ENCODE results near the gene FAM98C. TPM values are rescaled to one million over a fixed set of nuclear protein-coding genes. Genes with fewer than 3 reads are reported as not detected.

Gene FAM98C
- total RNA-seq: 9.0 and 10.1 TPM in 2 replicates

DNA sequence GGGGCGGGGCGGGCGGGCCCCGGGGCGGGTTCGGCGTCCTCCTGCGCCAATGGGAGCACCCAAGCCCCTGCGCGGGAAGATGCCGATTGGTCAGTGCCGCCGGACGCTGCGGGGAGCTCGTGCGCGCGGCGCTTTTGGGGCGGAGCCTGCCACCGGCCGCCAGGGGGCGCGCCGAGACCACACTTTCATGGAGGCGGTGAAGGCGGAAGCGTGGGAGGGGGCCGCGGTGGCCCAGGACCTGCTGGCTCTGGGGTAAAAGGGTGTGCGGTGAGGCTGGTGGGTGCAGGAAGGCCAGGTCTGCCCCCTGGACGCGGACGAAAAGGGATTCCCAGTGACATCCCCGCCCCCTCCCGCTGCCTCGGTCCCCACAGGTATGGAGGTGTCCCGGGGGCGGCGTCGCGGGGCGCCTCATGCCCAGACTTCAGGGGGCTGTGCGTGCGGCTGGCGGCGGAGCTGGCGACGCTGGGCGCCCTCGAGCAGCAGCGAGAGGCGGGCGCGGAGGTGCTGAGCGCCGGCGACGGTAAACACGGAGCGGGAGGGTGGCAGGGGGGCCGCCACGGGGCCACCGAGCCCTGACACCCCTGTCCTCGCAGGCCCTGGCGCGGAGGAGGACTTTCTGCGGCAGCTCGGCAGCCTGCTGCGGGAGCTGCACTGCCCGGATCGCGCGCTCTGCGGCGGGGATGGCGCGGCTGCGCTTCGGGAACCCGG lies at the start of gene FAM98C:
Gene FAM98C (plus strand): TSS at position 127 of the 708 bp plus-strand sequence. CDS start 61 bp downstream, at position 188.

DNA sequence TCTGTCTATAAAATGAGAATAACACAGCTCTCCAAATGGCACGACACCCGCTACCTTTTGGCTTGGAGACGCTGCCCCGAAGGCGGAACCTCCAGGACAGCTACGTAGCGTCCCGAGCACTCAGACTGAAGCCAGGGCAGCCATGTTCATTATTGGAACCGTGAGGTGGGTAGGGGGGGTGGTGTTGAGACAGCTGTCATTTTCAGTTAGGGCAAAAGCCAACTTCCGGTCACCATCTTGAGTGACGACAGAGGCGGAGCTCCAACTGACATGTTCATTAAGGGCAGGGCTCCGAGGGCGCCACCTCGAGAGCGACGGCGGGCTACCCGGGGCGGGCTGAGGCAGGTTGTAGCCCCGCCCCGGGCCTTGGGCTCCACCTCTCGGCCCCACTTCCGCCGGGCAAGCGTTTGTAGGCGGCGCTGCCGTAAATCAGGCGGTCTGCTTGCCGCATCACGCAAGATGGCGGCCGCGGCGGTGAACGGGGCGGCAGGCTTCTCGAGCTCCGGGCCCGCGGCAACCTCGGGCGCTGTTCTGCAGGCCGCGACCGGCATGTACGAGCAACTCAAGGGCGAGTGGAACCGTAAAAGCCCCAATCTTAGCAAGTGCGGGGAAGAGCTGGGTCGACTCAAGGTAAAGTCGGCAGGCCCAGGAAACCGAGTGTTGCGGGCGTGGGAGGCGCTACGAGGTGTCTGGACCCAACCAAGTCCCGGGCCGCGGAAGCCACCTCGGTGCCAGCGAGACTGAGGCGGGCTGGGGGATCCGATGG lies 28.4 kb upstream of the FAM98C start, which contains the start of gene PSMD8:
Gene PSMD8 (plus strand): TSS at position 240 of the 766 bp plus-strand sequence. CDS start 31 bp downstream, at position 271.

DNA sequence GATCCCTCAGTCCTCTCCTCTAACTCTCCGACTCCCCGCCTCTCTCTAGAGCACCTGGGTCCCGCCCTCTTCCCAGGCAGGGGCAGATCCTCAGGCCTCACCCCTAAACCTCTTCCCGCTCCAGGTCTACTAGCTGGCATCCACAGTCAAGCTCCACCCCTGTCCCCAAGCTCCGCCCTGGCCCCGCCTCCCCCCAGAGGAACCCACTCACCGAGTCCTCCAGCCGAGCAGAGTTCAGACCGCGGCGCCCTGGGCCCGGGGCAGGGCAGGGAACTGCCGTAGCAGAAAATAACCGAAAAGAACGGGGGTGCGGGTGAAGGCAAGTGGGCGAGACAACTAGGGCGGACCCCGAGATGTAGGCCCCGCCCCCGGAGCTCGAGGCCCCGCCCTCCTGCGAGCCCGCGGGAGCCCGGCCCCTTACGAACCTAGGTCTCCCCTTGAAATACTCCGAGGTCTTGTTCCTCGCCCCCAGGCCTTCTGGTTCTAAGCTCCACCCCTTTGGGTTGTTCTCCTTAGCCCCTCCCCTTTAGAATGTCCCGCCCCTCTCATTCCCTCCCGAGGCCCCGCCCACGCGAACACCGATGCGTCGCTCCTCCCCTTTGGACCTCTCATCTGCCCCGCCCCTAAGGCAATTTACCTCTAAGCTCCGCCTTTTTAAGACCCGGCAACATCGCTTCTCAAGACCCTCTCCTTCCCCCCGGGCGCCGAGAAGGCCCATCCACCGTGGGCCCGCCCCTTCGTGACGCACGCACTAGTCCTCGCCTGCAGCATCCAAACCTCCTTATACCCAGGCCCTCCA lies 15.1 kb upstream of the FAM98C start, which contains the start of gene GGN:
Gene GGN (minus strand): TSS at position 485 of the 799 bp plus-strand sequence. CDS start 773 bp downstream, outside the sequence.

DNA sequence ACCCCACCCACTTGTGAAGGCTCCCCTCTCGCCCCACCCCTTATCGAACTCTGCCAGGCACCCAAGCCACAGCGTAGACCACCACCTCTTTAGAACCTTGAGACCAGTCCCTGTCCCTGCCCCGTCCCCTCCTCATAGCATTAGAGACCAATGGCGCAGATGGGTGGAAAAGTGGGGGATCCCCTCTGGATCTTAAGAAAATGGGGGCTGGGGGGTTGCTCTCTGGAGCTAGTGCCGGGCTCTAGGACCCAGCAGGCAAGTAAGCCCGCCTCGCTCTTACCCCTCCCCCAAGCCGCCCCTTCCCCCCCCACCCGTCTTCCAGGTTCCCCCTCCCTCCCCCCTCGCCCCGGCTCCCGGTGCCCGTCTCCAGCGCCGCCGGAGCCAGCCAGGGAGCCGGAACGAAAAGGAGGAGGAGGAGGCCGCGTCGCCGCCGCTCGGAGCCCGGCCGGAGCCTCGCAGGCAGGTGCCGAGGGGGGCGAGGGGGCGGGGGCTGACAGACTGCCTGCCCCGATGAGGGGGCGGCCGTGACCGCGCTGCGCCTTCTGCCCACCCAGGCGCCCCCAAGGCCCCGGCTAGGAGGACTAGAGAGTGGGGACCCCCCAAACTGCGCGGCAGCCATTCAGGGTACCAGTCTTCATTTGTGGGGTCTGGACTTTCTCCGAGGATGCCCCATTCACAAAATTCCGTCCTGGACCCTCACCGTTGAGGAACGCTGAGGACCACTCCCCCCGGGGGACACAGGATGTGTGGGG lies 14.4 kb upstream of the FAM98C start, which contains the start of gene SPRED3:
Gene SPRED3 (plus strand): TSS at position 349 of the 752 bp plus-strand sequence. CDS start 1,606 bp downstream, outside the sequence.

DNA sequence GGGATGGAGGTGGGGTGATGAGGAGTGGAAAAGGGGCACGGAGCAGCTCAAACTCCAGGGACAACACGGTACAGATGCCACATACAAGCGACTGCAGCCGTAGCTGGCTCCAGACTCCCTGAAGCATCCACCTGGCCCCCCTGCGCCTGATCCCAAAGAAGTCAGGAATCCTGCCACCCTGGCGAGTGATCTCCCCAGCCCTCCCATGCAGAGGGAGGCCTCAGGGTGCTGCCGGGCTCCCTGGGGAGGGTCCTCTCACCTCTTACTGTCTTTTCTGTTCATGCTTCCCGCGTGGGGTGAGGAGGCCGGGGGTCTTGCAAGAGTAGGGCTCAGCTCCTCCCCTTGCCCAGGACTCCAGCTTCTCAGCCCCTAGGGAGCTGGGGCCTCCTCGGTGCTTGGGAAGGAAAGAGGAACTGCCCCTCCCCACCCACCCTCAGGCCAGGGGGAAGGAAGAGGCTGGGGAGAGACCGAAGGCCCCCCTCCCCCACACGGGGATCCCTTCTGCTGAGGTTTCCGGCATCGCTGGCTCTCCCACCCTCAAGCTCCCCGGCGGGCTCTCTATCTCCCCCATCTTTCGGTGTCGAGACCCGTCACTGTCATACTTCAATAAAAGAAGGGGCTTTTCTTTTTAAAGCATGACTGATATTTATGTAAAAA lies 23.0 kb downstream of the FAM98C start, which contains the start of gene RASGRP4:
Gene RASGRP4 (minus strand): TSS at position 410 of the 657 bp plus-strand sequence. CDS start 128 bp downstream, at position 282.

DNA sequence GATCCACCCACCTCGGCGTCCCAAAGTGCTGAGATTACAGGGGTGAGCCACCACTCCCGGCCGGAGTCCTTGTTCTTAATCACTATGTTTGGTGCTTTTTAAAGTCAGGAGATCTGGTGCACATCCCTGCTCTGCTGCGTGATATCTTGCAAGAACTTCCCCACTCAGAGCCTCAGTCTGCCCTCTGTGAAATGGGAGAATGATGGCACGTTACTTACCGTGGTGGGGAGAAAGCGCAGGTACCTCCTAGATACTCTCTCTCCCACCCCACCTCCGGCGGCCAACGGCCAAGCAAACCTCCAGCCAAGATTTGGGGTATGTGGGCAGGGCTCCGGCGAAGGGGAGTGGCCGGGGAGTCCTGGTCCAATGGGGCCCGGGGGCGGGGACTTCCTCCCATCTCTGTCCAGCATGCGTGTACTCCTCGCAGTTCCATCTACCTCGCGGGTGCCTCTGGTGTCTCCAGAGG lies 30.4 kb downstream of the FAM98C start, which contains the start of gene RYR1:
Gene RYR1 (plus strand): TSS at position 424 of the 466 bp plus-strand sequence. CDS start 139 bp downstream, outside the sequence.

Other genes with a start within 250 kb of the FAM98C start
- gene DPF1, start 178.9 kb upstream of the FAM98C start, total RNA-seq: 1.4 and 2.1 TPM in 2 replicates
- 0.29 TPM in 1 of 2 replicates, not detected in the other for gene PPP1R14A, start 146.7 kb upstream of the FAM98C start, total RNA-seq
- 3.1 and 3.5 TPM in 2 replicates for gene SPINT2, start 138.5 kb upstream of the FAM98C start, total RNA-seq
- 9.8 and 14.8 TPM in 2 replicates for gene C19orf33, start 98.8 kb upstream of the FAM98C start, total RNA-seq
- gene YIF1B, start 87.1 kb upstream of the FAM98C start, total RNA-seq: 49.5 and 58.4 TPM in 2 replicates
- 3.9 and 8.2 TPM in 2 replicates for gene KCNK6, start 83.2 kb upstream of the FAM98C start, total RNA-seq
- gene CATSPERG, start 67.3 kb upstream of the FAM98C start, total RNA-seq: 0.79 and 1.1 TPM in 2 replicates
- 217 and 265 TPM in 2 replicates for gene PSMD8, start 28.5 kb upstream of the FAM98C start, total RNA-seq
- 0.57 and 0.80 TPM in 2 replicates for gene GGN, start 15.1 kb upstream of the FAM98C start, total RNA-seq
- gene SPRED3, start 14.4 kb upstream of the FAM98C start, total RNA-seq: 7.8 and 11.0 TPM in 2 replicates
- gene RASGRP4, start 23.1 kb downstream of the FAM98C start, total RNA-seq: not detected in 2 replicates
- under 0.01 TPM in 1 of 2 replicates, not detected in the other for gene RYR1, start 30.6 kb downstream of the FAM98C start, total RNA-seq
- 0.53 TPM in 1 of 2 replicates, not detected in the other for gene MAP4K1, start 214.9 kb downstream of the FAM98C start, total RNA-seq
- 380 and 418 TPM in 2 replicates for gene EIF3K, start 216.1 kb downstream of the FAM98C start, total RNA-seq
- gene ACTN4, start 244.6 kb downstream of the FAM98C start, total RNA-seq: 295 and 465 TPM in 2 replicates

Data from thoracic aorta endothelial cell (primary cell).